ENCODE data around the gene GOLGA7B.

Gene GOLGA7B

GRCh38 chr10:97858001-97858439 lies 8.4 kb downstream of the GOLGA7B start:
- Histone ChIP-seq H3K18ac (ENCODE audit: low read length) (no peak overlapping the region), H3K79me1 (ENCODE audit: low read depth, low read length) (peaks cover 1% of the 10 kb centered on the region), H3K27me3 (ENCODE audit: control insufficient read depth in 3 of 3, insufficient read depth in 3 of 3, low read depth in 1 of 3, low read length in 3 of 3) (peaks cover 0 to 11% (median under 1%) of the 10 kb centered on the region in 3 experiments), H2BK15ac (ENCODE audit: low read length) (no peak overlapping the region), H3K14ac (ENCODE audit: low read length) (no peak overlapping the region), H3K4me1 (ENCODE audit: control insufficient read depth in 2 of 2, insufficient read depth in 1 of 2, low read depth in 1 of 2, low read length in 2 of 2) (peaks cover 0 to 1% of the 10 kb centered on the region in 2 donors), H3K36me3 (replicated peaks in 1 of 2; ENCODE audit: control insufficient read depth in 2 of 2, insufficient read depth in 2 of 2, low read length in 2 of 2) (no peaks in the 10 kb centered on the region), H2BK120ac (ENCODE audit: low read depth, low read length) (no peak overlapping the region), H2AFZ (ENCODE audit: low read length) (no peak overlapping the region), H3K23ac (ENCODE audit: low read depth, low read length, poor library complexity) (no peak overlapping the region), H3K4me2 (ENCODE audit: insufficient read depth, low read length, poor library complexity, severe bottlenecking) (no peak overlapping the region), H3K4ac (ENCODE audit: low read length) (no peak overlapping the region), H3K9ac (ENCODE audit: low read depth, low read length, poor library complexity) (no peak overlapping the region), H2BK5ac (ENCODE audit: low read length) (no peak overlapping the region), H4K91ac (ENCODE audit: low read depth, low read length, poor library complexity) (no peak overlapping the region), H4K8ac (ENCODE audit: low read depth, low read length) (no peak overlapping the region), H3K4me3 (ENCODE audit: low read length in 2 of 2) (no peak overlapping the region), H2AK5ac (ENCODE audit: low read depth, low read length) (no peak overlapping the region), H2BK12ac (ENCODE audit: low read length) (no peak overlapping the region), H3K27ac (replicated peaks; ENCODE audit: low read length) (no peak overlapping the region), H3K9me3 (replicated peaks in 1 of 2; ENCODE audit: control insufficient read depth in 2 of 2, insufficient read depth in 1 of 2, low read depth in 1 of 2, low read length in 2 of 2) (no peaks in the 10 kb centered on the region)
- DNase-seq (ENCODE audit: low spot score), result no peak
- no CpG with 5 or more reads among the region's 1 CpG for WGBS, 2 donors (ENCODE audit: extremely low coverage in 2 of 2, insufficient read length in 2 of 2, insufficient replicate concordance in 1 of 2)

GRCh38 chr10:97861097-97861750 lies 11.6 kb downstream of the GOLGA7B start:
- H3K36me3 ChIP-seq (replicated peaks in 1 of 2; ENCODE audit: control insufficient read depth in 2 of 2, insufficient read depth in 2 of 2, low read length in 2 of 2), result no peaks in the 10 kb centered on the region
- H3K4me3 ChIP-seq (ENCODE audit: low read length in 2 of 2), result no peak overlapping the region
- DNase-seq (ENCODE audit: low spot score), result no peak
- H2BK5ac ChIP-seq (ENCODE audit: low read length), result no peak overlapping the region
- H3K23ac ChIP-seq (ENCODE audit: low read depth, low read length, poor library complexity), result no peak overlapping the region
- no peaks in the 10 kb centered on the region for H3K9me3 ChIP-seq (replicated peaks in 1 of 2; ENCODE audit: control insufficient read depth in 2 of 2, insufficient read depth in 1 of 2, low read depth in 1 of 2, low read length in 2 of 2)
- peaks cover 0 to 1% of the 10 kb centered on the region in 2 donors for H3K4me1 ChIP-seq (ENCODE audit: control insufficient read depth in 2 of 2, insufficient read depth in 1 of 2, low read depth in 1 of 2, low read length in 2 of 2)
- no peak overlapping the region for H2AK5ac ChIP-seq (ENCODE audit: low read depth, low read length)
- no peak overlapping the region for H4K8ac ChIP-seq (ENCODE audit: low read depth, low read length)
- no CpG with 5 or more reads among the region's 3 CpGs for WGBS, 2 donors (ENCODE audit: extremely low coverage in 2 of 2, insufficient read length in 2 of 2, insufficient replicate concordance in 1 of 2)
- no peak overlapping the region for H3K18ac ChIP-seq (ENCODE audit: low read length)
- no peak overlapping the region for H3K4ac ChIP-seq (ENCODE audit: low read length)
- H3K27ac ChIP-seq (replicated peaks; ENCODE audit: low read length), result no peak overlapping the region
- no peak overlapping the region for H2BK15ac ChIP-seq (ENCODE audit: low read length)
- H3K14ac ChIP-seq (ENCODE audit: low read length), result peak overlapping the region; percentile 39
- H3K27me3 ChIP-seq (ENCODE audit: control insufficient read depth in 3 of 3, insufficient read depth in 3 of 3, low read depth in 1 of 3, low read length in 3 of 3), result peaks cover 0 to 26% (median 0%) of the 10 kb centered on the region in 3 experiments
- H2AFZ ChIP-seq (ENCODE audit: low read length), result no peak overlapping the region
- no peak overlapping the region for H2BK12ac ChIP-seq (ENCODE audit: low read length)
- peak overlapping the region; percentile 4 for H3K9ac ChIP-seq (ENCODE audit: low read depth, low read length, poor library complexity)
- no peak overlapping the region for H2BK120ac ChIP-seq (ENCODE audit: low read depth, low read length)
- H3K4me2 ChIP-seq (ENCODE audit: insufficient read depth, low read length, poor library complexity, severe bottlenecking), result no peak overlapping the region
- H4K91ac ChIP-seq (ENCODE audit: low read depth, low read length, poor library complexity), result no peak overlapping the region
- H3K79me1 ChIP-seq (ENCODE audit: low read depth, low read length), result no peaks in the 10 kb centered on the region

GRCh38 chr10:97861924-97862323 lies 12.3 kb downstream of the GOLGA7B start:
- Histone ChIP-seq H3K4ac (ENCODE audit: low read length) (no peak overlapping the region), H2AFZ (ENCODE audit: low read length) (no peak overlapping the region), H3K14ac (ENCODE audit: low read length) (no peak overlapping the region), H3K27me3 (ENCODE audit: control insufficient read depth in 3 of 3, insufficient read depth in 3 of 3, low read depth in 1 of 3, low read length in 3 of 3) (peaks cover 0 to 31% (median 0%) of the 10 kb centered on the region in 3 experiments), H3K18ac (ENCODE audit: low read length) (no peak overlapping the region), H3K27ac (replicated peaks; ENCODE audit: low read length) (no peak overlapping the region), H3K9ac (ENCODE audit: low read depth, low read length, poor library complexity) (no peak overlapping the region), H4K8ac (ENCODE audit: low read depth, low read length) (no peak overlapping the region), H2BK120ac (ENCODE audit: low read depth, low read length) (no peak overlapping the region), H2AK5ac (ENCODE audit: low read depth, low read length) (no peak overlapping the region), H2BK12ac (ENCODE audit: low read length) (no peak overlapping the region), H3K4me2 (ENCODE audit: insufficient read depth, low read length, poor library complexity, severe bottlenecking) (no peak overlapping the region), H3K4me3 (ENCODE audit: low read length in 2 of 2) (no peak overlapping the region), H2BK15ac (ENCODE audit: low read length) (no peak overlapping the region), H3K23ac (ENCODE audit: low read depth, low read length, poor library complexity) (no peak overlapping the region), H3K9me3 (replicated peaks in 1 of 2; ENCODE audit: control insufficient read depth in 2 of 2, insufficient read depth in 1 of 2, low read depth in 1 of 2, low read length in 2 of 2) (no peaks in the 10 kb centered on the region), H2BK5ac (ENCODE audit: low read length) (no peak overlapping the region), H4K91ac (ENCODE audit: low read depth, low read length, poor library complexity) (no peak overlapping the region), H3K36me3 (replicated peaks in 1 of 2; ENCODE audit: control insufficient read depth in 2 of 2, insufficient read depth in 2 of 2, low read length in 2 of 2) (peaks cover 0 to 2% of the 10 kb centered on the region in 2 donors), H3K79me1 (ENCODE audit: low read depth, low read length) (peaks cover 3% of the 10 kb centered on the region), H3K4me1 (ENCODE audit: control insufficient read depth in 2 of 2, insufficient read depth in 1 of 2, low read depth in 1 of 2, low read length in 2 of 2) (peaks cover 0 to 1% of the 10 kb centered on the region in 2 donors)
- peak; percentile 29 for DNase-seq (ENCODE audit: low spot score)
- WGBS, 2 donors (ENCODE audit: extremely low coverage in 2 of 2, insufficient read length in 2 of 2, insufficient replicate concordance in 1 of 2), result no CpG with 5 or more reads among the region's 1 CpG

GRCh38 chr10:97863808-97864207 lies 14.2 kb downstream of the GOLGA7B start:
- Histone ChIP-seq H3K4me3 (ENCODE audit: low read length in 2 of 2) (no peak overlapping the region), H3K23ac (ENCODE audit: low read depth, low read length, poor library complexity) (peak overlapping the region; percentile 14), H3K14ac (ENCODE audit: low read length) (peak overlapping the region; percentile 87), H3K36me3 (replicated peaks in 1 of 2; ENCODE audit: control insufficient read depth in 2 of 2, insufficient read depth in 2 of 2, low read length in 2 of 2) (peaks cover 0 to 2% of the 10 kb centered on the region in 2 donors), H3K27ac (replicated peaks; ENCODE audit: low read length) (no peak overlapping the region), H3K79me1 (ENCODE audit: low read depth, low read length) (peaks cover 3% of the 10 kb centered on the region), H3K4me1 (ENCODE audit: control insufficient read depth in 2 of 2, insufficient read depth in 1 of 2, low read depth in 1 of 2, low read length in 2 of 2) (peaks cover 0 to 1% of the 10 kb centered on the region in 2 donors), H3K27me3 (ENCODE audit: control insufficient read depth in 3 of 3, insufficient read depth in 3 of 3, low read depth in 1 of 3, low read length in 3 of 3) (peaks cover 0 to 36% (median 0%) of the 10 kb centered on the region in 3 experiments), H2AFZ (ENCODE audit: low read length) (no peak overlapping the region), H3K18ac (ENCODE audit: low read length) (no peak overlapping the region), H2BK12ac (ENCODE audit: low read length) (no peak overlapping the region), H3K4me2 (ENCODE audit: insufficient read depth, low read length, poor library complexity, severe bottlenecking) (no peak overlapping the region), H2AK5ac (ENCODE audit: low read depth, low read length) (no peak overlapping the region), H2BK120ac (ENCODE audit: low read depth, low read length) (no peak overlapping the region), H2BK15ac (ENCODE audit: low read length) (no peak overlapping the region), H3K9me3 (replicated peaks in 1 of 2; ENCODE audit: control insufficient read depth in 2 of 2, insufficient read depth in 1 of 2, low read depth in 1 of 2, low read length in 2 of 2) (no peaks in the 10 kb centered on the region), H3K4ac (ENCODE audit: low read length) (no peak overlapping the region), H4K91ac (ENCODE audit: low read depth, low read length, poor library complexity) (no peak overlapping the region), H4K8ac (ENCODE audit: low read depth, low read length) (no peak overlapping the region), H2BK5ac (ENCODE audit: low read length) (no peak overlapping the region), H3K9ac (ENCODE audit: low read depth, low read length, poor library complexity) (no peak overlapping the region)
- DNase-seq (ENCODE audit: low spot score), result no peak
- no CpG with 5 or more reads among the region's 11 CpGs for WGBS, 2 donors (ENCODE audit: extremely low coverage in 2 of 2, insufficient read length in 2 of 2, insufficient replicate concordance in 1 of 2)

Measured in neuronal stem cell (in vitro differentiated cells).